ENCODE data around the gene KCNK17.

The KCNK17 gene

DNA sequence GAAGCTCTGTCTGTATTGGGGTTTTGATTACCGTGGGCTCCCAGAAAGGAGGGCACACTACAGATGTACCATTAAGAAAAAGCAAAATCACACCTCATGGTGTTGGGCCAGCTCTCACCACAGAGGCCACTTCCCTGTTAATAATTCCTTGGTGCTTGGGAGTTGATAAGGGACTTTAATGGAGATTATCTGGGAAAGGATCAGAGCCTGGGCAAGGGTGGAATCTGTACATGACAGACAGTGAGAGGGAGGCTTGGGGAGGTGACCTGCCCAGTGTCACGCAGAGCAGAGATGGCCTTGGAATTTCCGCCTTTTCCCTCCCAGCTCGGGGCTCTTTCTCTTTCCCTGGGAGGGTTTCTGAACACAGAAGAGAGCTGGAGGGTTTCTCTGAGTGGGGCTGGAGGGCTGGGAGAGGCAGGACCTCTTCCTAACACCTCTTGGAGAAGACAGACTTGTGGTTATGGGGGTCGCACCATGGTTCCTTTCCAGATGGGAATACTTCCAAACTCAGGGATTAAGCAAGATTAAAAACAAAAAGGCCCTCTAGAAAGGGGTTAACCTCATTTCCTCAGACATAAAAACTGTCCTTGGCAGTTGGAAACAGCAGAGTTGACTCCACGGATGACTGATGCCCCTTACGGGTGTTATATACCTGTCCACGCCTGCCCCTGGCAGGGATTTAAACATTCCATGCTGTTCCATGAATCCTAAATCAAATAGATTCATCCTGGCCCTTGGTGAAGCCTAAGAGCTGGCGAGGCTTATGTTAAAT lies 25.1 kb upstream of the KCNK17 start:
- in situ Hi-C loops (cut with HindIII; ENCODE audit: low sequenced_read_pairs), result no loop called here

DNA sequence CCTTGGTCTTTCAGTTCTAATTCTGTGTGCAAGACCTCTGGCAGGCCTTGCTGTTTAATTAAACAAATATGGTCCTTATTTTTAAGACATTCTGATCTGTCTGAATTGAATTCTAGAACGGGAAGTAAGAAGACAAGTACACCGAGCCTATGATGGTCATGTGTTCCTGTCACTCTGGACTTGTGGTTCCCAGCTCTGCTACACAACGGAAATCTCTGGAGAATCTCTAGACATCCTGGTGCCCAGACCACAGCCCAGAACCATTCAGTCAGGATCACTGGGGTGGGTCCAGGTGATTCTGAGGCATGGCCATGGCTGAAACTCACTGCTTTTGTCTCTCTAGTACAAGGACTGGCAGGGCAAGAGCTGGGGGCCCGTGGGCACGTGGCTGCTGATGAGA lies 24.2 kb upstream of the KCNK17 start:
- in situ Hi-C loops (cut with HindIII; ENCODE audit: low sequenced_read_pairs), result no loop called here

DNA sequence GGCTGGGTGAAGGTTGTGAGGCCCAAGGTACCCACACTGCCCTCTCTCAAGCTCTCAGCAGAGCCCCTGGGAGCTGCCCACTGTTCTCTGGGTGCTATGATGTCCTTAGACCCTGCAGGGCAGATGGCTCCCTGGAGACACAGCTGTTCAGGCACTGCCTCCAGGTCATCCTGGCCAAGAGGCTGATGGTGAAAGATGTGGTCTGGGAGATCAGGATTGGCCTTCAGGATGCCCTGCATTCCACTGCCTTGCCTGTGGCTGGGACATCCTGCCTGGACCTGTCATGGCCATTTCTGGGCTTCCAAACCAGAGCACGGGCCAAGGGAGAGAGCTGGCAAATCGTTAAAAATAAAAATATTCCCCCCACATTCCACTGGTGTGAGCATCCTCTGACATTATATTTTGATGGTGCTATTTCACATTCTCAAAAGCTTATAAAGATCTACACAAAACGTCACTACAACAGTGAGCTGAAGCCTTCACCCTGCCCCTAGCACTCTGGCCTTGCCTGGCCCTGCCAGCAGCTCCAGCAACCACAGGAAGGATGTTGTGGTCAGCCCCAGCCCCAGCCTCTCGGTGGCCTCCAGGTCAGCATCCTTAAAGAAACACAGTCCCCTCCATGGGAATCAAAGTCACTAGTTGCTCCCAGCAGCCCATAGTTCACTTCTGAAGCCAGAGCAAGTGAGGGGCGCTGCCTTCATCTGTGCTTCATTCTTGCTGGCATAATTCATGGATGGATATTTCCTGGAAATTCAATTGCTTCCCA lies 21.7 kb upstream of the KCNK17 start:
- in situ Hi-C loops (cut with HindIII; ENCODE audit: low sequenced_read_pairs), result no loop called here

DNA sequence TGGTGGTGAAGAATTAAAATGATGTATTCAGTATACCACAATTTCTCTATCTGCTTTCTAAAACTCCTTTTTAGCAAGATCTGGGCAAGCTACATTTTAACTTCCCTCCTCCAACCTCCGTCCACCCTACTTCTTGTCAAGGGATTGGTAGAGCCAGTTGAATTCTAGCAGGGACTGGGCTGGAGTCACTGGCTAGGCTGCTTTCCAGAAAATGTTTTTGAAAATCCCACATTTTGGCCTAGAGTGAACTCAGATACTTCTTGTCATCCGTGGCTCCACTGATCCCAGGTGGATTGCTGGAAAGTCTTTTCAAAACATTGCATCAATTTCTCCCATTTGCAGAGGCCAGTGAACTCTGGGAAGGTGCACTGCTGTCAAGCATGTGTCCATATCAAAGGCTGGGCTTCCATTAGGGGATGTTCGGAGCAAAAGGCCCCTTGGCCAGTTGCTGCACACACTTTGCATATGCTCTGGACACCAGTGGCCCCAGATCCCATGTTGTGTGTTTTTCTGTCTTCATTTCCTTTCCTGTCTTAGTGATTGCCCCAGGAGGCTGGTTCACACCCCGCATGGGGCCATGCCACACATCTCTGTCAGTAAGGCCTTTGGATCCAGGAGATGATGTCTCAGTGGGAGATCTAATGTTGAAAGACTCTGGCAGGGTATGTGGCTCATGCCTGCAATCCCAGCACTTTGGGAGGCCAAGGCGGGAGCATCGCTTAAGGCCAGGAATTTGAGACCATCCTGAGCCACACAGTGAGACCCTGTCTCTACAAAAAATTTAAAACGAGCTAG lies 19.6 kb upstream of the KCNK17 start:
- in situ Hi-C loops (cut with HindIII; ENCODE audit: low sequenced_read_pairs), result no loop called here

DNA sequence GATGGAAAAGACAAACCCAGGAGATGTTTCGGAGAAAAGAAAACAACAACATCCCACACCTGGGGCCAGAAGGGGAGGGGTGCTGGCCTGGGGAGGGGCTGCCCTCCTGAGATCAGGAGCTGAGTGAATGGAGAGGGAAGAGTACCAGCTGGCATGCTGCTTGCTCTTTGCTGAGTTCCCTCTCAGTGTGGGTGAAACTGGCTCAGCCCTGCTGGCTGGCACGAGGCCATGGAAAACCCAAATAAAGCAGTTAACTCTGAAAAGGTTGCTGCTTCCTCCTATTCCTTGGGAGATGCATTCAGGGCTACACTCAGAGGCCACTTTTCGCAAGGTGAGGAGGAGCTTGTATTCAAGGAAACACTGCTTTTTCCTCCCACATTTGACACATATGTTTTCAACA lies 16.3 kb upstream of the KCNK17 start:
- in situ Hi-C loops (cut with HindIII; ENCODE audit: low sequenced_read_pairs), result no loop called here

DNA sequence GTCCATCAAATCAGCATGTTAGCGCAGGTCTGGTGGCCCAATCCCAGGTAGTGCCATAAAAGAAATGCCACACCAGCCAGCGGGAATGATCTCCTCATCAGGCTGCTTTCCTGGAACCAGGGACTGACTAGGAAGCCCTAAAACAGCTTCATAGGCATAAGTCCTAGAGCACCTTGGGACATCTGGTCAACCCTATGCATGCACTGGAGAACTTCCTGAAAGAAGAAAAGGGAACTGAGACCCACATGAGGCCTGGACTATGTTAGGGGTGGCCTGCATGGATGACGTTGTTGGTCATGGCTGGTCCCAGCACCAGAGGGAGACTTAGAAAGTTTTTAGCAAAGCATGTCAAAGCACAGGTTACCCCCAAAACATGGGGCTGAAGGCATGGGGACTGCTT lies 15.8 kb upstream of the KCNK17 start:
- in situ Hi-C loops (cut with HindIII; ENCODE audit: low sequenced_read_pairs), result no loop called here

DNA sequence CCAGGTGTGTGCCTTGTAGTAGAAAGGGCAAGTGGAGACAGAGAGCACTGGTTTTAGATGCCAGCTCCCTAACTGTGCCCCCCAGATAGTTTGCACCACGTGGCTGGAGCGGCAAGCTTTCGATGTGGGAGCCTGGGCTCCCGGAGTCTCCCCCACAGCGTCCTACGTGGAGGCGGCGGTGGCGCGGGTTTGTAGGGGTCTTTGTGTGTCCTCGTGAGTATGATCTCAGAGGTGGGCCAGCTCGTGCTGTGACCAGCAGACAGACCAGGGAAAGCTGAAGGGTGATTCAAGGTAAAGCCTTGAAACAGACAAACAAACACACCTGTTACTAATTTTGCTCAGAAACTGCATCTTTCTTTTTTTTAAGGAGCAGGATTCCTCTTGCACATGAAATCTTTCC lies 13.8 kb upstream of the KCNK17 start:
- in situ Hi-C loops (cut with HindIII; ENCODE audit: low sequenced_read_pairs), result no loop called here

DNA sequence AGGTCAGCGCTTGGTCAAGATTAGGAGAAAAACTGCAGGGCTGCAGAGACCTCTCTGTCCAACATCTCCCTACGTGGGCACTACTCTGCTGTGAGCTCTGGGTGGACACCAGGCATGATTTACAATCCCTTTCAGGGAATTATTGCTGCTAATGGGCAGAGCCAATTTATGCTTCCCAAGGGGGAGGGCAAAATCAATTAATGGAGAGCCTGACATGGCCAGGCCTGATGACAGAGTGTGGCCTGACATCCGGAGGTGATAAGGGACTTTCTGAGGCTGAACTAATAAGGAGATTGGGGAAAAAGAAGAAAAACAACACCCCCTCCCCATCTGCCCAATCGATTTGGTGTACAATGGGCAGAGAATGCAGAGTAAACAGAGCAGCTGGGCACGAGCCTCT lies 13.3 kb upstream of the KCNK17 start:
- in situ Hi-C loops (cut with HindIII; ENCODE audit: low sequenced_read_pairs), result no loop called here

DNA sequence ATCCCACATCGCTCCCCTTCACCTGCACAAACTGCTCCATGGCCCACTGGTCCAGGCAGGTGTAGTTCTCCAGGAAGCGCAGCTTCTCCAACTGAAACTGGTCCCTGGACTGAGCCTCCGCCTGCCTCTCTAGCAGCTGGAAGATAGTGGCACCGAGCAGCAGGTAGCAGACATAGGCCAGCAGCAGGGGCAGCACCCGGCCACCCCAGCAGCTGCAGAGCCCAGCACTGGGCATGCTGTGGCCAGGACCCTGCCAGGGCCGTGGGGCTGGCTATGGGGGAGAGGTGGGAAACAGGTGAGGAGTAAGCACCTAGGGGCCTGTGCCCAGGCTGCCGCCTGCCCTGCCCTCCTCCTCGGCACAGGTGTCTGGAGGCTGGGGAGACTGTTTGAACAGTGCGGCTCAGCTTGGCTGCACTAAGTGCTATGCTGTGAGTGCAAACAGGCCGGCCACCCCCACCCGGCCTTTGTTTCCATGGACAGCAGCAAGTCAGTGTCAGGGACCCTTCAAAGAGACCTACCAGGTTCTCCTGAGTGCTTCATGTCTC lies 8.2 kb upstream of the KCNK17 start, which contains the start of gene KCNK16:
TSS of gene KCNK16 (minus strand) at position 397 of the 545 bp plus-strand sequence. CDS start at position 235, 162 bp downstream.
- in situ Hi-C loops (cut with HindIII; ENCODE audit: low sequenced_read_pairs), result no loop called here

DNA sequence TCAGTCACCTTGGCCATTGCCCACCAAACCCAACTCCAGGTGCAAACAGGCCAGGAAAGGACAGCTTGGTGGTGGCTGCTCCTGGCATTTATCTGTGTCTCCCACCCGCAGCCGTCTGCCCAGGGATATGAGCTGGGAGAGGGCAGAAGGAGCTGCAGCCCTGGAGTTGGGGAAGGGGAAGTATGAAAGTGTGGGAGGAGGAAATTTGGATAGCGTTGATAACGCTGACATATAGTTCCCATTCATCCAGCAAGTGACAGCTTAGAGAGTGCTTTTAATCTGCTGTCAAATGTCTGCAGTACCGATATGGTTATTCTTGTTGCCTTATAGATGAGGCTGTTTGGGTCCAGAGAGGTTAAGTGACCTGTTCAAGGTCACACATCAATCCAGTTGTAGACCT lies 7.5 kb upstream of the KCNK17 start:
- in situ Hi-C loops (cut with HindIII; ENCODE audit: low sequenced_read_pairs), result no loop called here

DNA sequence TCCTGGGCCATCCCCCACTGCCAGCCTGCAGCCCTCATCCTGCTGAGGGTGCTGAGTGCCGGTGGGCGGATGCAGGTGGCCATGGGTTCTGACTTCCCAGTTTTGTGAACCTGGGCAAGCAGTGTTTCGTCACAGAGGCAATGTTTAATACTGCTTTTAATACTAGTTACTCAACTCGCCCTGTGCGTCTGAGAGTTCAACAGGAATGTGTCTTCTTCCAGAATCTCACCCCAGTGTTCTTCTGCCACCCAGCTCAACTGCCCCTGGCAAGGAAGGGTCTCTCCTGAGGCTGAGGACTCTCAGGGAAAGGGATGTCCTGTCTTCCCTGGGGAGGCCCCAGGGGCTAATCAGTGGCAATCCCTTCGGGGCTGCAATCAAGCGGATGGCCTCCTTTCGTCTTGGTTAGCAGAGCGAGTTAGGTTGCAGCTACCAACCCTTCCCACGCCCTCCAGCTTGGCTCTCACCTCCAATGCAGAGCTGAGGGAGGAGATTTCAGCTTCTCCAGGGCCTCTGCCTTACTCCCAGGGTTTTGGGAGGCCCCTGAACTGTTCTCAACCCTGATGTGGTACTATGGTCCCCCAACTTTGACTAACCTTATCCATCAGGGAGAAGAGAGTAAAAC lies 6.3 kb upstream of the KCNK17 start:
- in situ Hi-C loops (cut with HindIII; ENCODE audit: low sequenced_read_pairs), result no loop called here

DNA sequence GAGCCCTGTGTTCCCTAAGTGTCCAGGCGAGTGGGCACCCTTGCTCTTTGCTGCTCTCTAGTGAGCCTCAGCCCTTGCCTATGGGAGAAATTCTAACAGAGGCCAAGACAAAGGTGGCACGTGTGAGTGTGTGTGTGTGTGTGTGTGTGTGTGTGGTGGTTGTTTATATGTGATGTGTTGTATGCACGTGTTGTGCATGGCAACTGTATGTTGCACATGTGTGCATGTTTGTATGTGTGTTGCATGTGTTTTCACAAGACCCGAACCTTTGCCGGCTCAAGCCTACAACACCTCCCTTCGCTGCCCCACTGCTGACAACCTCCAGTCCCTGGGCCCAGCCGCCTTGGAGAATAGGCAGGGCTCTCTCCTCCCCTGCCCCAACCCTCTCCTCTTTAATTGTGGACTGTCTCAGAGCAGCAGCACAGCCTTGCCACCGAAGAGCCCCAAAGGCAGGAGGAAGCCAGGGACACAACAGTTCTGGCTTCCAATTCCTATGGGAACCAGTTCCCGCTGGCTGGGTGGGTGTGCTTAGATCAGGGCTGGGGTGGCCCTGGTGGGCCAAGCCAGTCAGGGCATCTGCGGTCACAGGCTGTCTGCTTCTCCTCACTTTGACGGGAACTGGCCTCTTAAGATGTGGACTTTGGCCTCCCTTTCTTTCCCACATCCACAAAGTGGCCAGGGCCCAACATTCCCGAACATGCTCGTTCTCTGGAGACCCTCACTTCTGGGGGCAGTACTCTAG lies 5.6 kb upstream of the KCNK17 start:
- in situ Hi-C loops (cut with HindIII; ENCODE audit: low sequenced_read_pairs), result no loop called here

DNA sequence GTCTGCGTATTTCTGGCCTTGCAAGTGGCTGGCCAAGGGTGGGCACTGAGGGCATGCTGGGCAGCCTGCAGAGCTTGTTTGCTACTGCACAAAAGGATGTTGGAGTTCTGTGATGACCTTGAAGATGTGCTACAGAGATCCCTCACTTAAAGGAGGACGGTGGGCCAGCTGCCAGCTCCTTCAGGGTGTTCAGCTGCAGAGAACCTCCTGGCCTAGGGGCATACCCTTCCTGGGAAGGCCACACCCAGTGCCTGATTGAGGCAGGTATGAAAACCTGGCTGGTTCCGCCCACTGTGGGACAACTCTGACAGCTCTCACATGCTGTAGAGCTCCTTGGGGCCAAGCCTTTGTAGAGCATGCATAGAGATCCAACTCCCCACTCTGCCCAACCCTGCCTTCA lies 3.0 kb upstream of the KCNK17 start:
- in situ Hi-C loops (cut with HindIII; ENCODE audit: low sequenced_read_pairs), result no loop called here

DNA sequence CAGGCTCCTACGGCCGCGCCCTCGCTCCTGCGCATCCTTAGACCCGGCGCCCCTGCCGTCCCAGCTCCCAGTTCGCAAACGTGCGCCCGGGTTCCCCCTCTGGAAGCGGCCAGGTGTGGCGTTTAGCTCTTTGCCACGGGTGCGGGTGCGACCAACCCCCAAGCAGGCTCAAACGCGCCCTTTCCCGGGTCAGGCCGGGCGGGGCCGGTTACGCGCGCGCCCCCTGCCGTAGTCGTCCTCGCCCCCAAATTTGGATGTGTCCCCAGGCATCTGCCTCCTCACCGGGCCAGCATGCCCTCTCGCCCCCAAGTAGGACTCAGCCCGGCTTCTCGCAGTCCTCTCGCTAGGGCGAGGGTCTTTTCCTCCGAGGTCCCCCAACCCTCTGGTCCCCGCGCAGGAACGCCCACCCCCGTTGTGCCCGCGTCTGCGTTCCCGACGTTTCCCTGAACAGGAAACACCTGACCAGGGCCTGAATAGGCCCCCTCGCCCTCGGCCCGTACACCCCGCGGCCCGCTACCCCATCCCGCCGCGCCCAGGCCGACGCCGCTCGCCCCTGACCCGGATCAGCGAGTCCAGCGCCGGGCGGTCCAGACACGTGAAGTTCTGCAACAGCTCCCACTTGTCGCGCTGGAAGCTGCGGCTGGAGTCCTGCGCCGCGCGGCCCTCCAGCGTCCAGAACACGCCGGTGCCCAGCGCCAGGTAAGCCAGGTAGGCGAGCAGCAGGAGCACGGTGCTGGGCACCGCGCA lies 520 bp downstream of the KCNK17 start:
- in situ Hi-C loops (cut with HindIII; ENCODE audit: low sequenced_read_pairs), result no loop called here

DNA sequence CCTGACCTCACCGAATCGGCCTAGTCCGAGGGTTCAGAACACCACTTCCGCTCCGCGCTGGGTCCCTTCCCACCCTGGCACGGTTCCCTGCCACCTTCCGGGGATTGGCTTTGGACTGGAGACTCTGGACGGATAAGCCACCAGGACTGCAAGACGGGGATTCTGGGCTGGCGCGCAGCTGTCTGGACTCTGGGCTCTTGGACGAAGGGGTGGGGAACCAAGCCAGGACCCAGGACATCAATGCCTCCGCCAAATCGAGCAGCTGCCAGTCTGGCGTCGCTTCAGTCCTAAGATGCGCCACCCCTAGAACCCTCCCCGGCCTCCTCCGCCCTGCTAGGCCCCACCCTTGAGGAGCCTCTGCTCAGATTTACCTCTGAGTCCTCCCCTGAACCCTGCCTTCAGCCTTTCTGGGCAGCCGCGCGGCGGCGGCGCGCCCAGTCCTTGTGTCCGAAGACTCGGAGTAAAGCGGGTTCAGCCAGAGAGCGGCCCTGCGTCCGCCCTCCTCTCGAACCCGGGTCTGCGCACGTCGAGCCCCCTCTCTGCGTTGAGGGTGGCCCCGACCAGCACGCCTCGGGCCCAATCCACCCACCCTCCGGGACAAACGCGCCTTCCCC lies 1.2 kb downstream of the KCNK17 start:
- in situ Hi-C loops (cut with HindIII; ENCODE audit: low sequenced_read_pairs), result no loop called here

DNA sequence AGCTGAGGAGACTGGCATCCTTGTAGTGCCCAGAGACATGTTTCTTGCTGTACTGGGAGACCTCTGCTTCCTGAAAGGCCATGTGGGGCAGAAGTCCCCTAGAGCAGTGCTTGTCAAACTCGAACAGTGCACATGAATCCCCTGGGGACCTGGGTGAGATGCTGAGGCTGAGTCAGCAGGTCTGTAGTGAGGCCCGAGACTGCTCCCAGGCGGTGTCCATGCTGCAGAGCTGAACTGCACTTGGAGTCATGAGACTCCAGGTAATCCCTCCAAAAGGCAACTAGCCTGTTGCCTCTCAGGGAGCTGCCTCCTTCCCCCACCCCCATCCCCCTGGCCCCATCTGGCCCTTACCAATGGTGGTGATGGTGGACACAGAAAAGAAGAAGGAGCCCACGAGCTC lies 3.7 kb downstream of the KCNK17 start:
- in situ Hi-C loops (cut with HindIII; ENCODE audit: low sequenced_read_pairs), result no loop called here

DNA sequence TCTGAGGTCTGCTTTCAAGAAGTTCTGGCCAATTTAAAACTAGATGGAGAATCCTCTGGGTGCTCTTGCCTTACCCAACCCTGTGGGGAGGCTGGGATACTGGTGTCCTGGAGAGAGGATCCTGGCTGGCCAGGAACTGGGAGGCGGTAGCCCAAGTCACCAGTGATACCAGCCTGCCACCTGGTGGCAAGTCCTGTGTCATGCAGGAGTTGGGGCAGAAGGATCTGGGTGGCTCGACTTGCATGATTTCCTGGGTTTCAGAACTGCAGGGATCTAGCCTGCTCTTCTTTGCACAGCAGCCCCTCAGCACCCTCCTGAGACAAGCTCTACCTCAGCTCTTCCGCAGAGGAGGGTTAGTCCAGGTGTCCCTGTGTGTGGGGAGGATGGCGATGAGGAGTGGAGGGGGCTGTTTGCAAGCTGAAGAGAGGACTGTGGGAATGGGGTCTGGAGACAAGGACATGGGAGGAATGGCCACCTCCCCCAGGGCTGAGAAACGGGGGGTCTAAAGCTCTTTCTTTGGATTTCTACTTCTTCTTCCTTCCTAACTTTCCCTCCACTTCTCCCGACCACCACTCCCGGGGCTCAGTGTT lies 4.2 kb downstream of the KCNK17 start:
- in situ Hi-C loops (cut with HindIII; ENCODE audit: low sequenced_read_pairs), result no loop called here

DNA sequence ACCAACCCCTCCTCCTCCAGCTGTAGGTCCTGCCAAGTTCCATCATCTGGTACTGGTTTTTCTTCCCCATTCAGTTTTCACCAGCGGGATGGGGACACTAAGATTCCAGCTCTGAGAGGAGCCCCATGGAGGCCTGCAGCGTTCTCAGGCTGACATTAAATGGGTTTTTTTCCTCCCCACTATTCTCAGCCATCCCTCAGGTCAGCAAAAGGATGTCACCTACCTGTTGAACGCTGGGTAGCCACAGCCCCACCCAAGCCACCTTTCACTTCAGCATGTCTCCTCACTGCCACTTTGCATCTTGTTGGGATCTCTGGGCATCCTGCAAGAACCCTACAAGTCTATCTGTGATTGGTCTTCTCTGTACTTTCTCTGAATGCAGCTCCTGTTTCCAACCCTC lies 6.8 kb downstream of the KCNK17 start:
- in situ Hi-C loops (cut with HindIII; ENCODE audit: low sequenced_read_pairs), result no loop called here

DNA sequence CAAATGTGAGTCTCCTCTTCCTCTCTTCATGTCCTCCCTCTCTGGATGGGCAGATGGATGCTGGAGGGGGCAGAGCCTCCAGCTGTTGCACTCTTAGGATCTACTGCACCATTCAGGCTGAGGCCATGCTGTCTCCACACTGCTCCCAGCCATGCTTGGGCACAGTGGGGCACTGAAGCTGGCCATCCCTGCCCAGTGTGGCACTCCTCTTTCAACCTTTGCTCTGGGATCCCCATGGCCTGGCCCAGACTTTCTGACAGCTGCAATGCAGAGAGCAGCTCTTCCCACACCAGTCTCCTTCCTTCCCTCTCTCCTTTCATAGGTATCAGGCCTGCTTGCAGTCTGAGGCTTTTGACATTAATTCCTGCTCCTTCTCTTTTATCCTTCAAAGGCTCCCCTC lies 9.3 kb downstream of the KCNK17 start:
- in situ Hi-C loops (cut with HindIII; ENCODE audit: low sequenced_read_pairs), result no loop called here

Data from DLD1 (cell line).